RWPE1 (cell line): Measurements from ENCODE around the gene CCNG2.

Experiments
- CTCF ChIA-PET: fragments of 350-600 bp; sonication (Branson Sonifier 250); formaldehyde crosslinking; extraction: SDS; loops from one replicate; lab custom pipeline; 2021; lab: Yijun Ruan, JAX
- POLR2A ChIA-PET: fragments of 400-600 bp; formaldehyde crosslinking; extraction: SDS; loops from one replicate; lab custom pipeline; 2020; ENCODE audit warnings: antibody characterized with exemption; ENCODE audit not compliant: low non-redundant PET; lab: Yijun Ruan, JAX
- DNase-seq: peaks from one replicate; pipeline ENCODE4 v3.0.0; 2012; ENCODE audit warnings: low spot score
- H3K27ac ChIP-seq: fragments of 450-650 bp; 2 replicates; pipeline ENCODE4 v1.5.1; 2017
- CTCF ChIP-seq: fragments of 450-650 bp; conservative IDR thresholded peaks from 2 replicates; pipeline ENCODE4 v1.5.1; 2017; ENCODE audit warnings: low read depth, mild to moderate bottlenecking

The CCNG2 gene

GRCh38 chr4:77193511-77194102 lies 36.6 kb downstream of the CCNG2 start:
- TF ChIP-seq CTCF = no peak
- H3K27ac ChIP-seq = no peak overlapping the region
- DNase-seq = no peak
- CTCF ChIA-PET = interaction anchor here (0.7 to 1.2 kb wide), 2 partner anchors 98 to 1107 kb away, joined by 3 read pairs; no protein-coding TSS in a partner anchor
- POLR2A ChIA-PET = no interaction called here

GRCh38 chr4:77194366-77194765 lies 37.4 kb downstream of the CCNG2 start:
- DNase-seq = no peak
- H3K27ac ChIP-seq = no peak overlapping the region
- ChIA-PET CTCF (interaction anchor here (0.7 to 1.2 kb wide), 2 partner anchors 99 to 1107 kb away, joined by 3 read pairs; no protein-coding TSS in a partner anchor), POLR2A (no interaction called here)
- no peak for TF ChIP-seq CTCF

- TF ChIP-seq CTCF = no peak
- no peak overlapping the region for H3K27ac ChIP-seq
- ChIA-PET POLR2A (no interaction called here), CTCF (no interaction called here)
- DNase-seq = no peak
Measured at GRCh38 chr4:77194989-77195388, 38.0 kb downstream of the CCNG2 start.

- CTCF ChIA-PET = interaction anchor here (0.6 to 0.8 kb wide), 2 partner anchors 20 to 80 kb away, joined by 3 read pairs; no protein-coding TSS in a partner anchor
- POLR2A ChIA-PET = no interaction called here
- DNase-seq = no peak
- TF ChIP-seq CTCF = no peak
- H3K27ac ChIP-seq = no peak overlapping the region
Measured at GRCh38 chr4:77196866-77197265, 39.9 kb downstream of the CCNG2 start.

- ChIA-PET POLR2A (no interaction called here), CTCF (interaction anchor here (0.6 to 0.8 kb wide), 2 partner anchors 21 to 79 kb away, joined by 3 read pairs; no protein-coding TSS in a partner anchor)
- no peak for DNase-seq
- no peak overlapping the region for H3K27ac ChIP-seq
- no peak for TF ChIP-seq CTCF
Measured at GRCh38 chr4:77197361-77197760, 40.4 kb downstream of the CCNG2 start.

- no peak overlapping the region for H3K27ac ChIP-seq
- POLR2A ChIA-PET = no interaction called here
- TF ChIP-seq CTCF = no peak
- DNase-seq = no peak
- CTCF ChIA-PET = no interaction called here
Measured at GRCh38 chr4:77197831-77198230, 40.8 kb downstream of the CCNG2 start.
